IPS-NIHi7 (cell line): ENCODE measurements around the gene ZNF502.

Source experiments
- DNase-seq: peaks from one replicate; pipeline ENCODE4 v3.0.0; 2012; ENCODE audit warnings: mixed read lengths; ENCODE audit errors: extremely low spot score

The ZNF502 gene

DNA sequence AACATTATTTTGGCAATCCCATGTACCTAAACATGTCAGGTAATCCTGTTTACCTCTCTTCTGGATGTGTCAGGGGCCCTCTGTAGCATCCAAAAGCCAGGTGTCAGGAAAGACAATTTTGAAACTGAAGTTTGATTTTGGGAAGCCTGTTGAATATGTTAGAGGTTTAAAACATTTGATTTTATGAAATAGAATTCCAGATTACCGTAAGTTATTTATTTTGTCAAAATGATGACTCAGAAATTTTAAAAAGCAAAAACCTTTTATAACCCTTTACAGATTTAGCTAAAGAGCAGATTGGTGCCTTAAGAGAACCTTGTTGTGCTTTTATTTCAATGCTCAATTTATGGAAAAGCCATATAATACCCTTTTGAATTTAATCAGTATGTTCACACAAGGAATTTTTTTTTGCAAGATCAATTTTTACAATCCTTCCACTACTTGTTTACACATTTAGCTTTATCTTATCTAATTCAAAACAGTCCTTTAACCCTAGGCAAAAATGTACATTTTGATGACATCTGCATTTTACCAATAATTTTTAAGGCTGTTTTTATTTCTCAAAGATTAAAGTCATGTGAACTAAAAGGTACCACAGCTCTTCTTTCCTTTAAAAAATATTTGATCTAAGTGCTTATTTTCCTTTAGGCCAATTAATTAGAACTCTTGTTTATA, 59.1 kb downstream of the ZNF502 start:
- no peak for DNase-seq

DNA sequence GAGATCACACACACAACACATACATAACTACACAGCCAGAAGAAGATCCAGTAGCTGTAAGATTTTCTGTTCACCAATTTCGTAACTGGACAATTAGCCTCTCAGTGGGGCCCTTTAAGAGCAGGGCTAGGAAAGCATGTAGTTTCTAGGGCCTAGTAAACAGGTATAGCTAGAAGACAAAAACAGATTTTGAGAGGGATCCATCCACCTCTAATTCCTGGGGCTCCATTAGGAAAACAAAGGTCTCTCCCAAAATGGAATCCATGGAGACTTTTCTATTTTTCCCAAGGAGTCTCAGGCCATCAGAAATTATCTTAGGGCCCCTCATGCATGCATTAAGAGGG, 59.6 kb downstream of the ZNF502 start:
- DNase-seq, result no peak
